Lower leg skin (tissue), 3 donors: ENCODE results near the gene FMR1.

ENCODE experiments used
- CTCF ChIP-seq, 3 donors: fragments of 450-650 bp; IDR thresholded peaks; one replicate each; pipeline ENCODE4 v1.5.1; 2016; ENCODE audit warnings: antibody characterized with exemption in 3 of 3, mild to moderate bottlenecking in 3 of 3, moderate library complexity in 2 of 3
- POLR2A ChIP-seq, 2 donors: fragments of 450-650 bp; IDR thresholded peaks; one replicate each; pipeline ENCODE4 v1.6.1; 2016 to 2017; ENCODE audit warnings: antibody characterized with exemption in 2 of 2, mild to moderate bottlenecking in 1 of 2, moderate library complexity in 1 of 2

GRCh38 chrX:147913570-147913969 lies 1.9 kb downstream of the FMR1 start:
- TF ChIP-seq CTCF (IDR thresholded peaks at IDR 0.05) (no peak), POLR2A (IDR thresholded peaks at IDR 0.05) (no peak)
